GM23338 (cell line): ENCODE data around the gene PF4V1. TPM values are rescaled to one million over a fixed set of nuclear protein-coding genes. Genes with fewer than 3 reads are reported as not detected.

Experiments
- ATAC-seq: fragments of 200-7000 bp; cut with Tn5 transposase; 3 replicates; pipeline ENCODE4 v1.9.1; 2020
- DNase-seq: peaks from one replicate; pipeline ENCODE4 v3.0.0-alpha.2; 2015; ENCODE audit warnings: low spot score
- H2AFZ ChIP-seq: fragments of 200-600 bp; sonication (generic); 2 replicates; pipeline ENCODE4 v1.8.0; 2016; ENCODE audit warnings: antibody characterized with exemption, mild to moderate bottlenecking, moderate library complexity
- H3F3A ChIP-seq: fragments of 200-600 bp; sonication (generic); replicated peaks from 2 replicates; pipeline ENCODE4 v1.8.0; 2017; ENCODE audit warnings: antibody characterized with exemption, mixed run types, low read depth
- H3K27ac ChIP-seq: fragments of 200-600 bp; sonication (generic); 2 replicates; pipeline ENCODE4 v1.6.1; 2016; ENCODE audit warnings: low read depth
- H3K27me3 ChIP-seq: fragments of 200-600 bp; sonication (generic); 2 replicates; pipeline ENCODE4 v1.8.0; 2016; ENCODE audit warnings: mild to moderate bottlenecking, mixed run types, moderate library complexity; ENCODE audit not compliant: insufficient read depth
- H3K36me3 ChIP-seq: fragments of 200-600 bp; sonication (generic); 2 replicates; pipeline ENCODE4 v1.8.0; 2016; ENCODE audit warnings: mild to moderate bottlenecking; ENCODE audit not compliant: insufficient read depth
- H3K4me1 ChIP-seq: fragments of 200-600 bp; sonication (generic); 2 replicates; pipeline ENCODE4 v1.8.0; 2016; ENCODE audit warnings: mild to moderate bottlenecking, moderate library complexity; ENCODE audit not compliant: insufficient read depth
- H3K4me2 ChIP-seq: fragments of 200-600 bp; sonication (generic); 2 replicates; pipeline ENCODE4 v1.7.1; 2017; ENCODE audit warnings: mixed run types
- H3K4me3 ChIP-seq: fragments of 200-600 bp; sonication (generic); 2 replicates; pipeline ENCODE4 v1.6.1; 2016; ENCODE audit warnings: mixed run types
- H3K79me2 ChIP-seq: fragments of 200-600 bp; sonication (generic); replicated peaks from 2 replicates; pipeline ENCODE4 v1.8.0; 2017; ENCODE audit warnings: mild to moderate bottlenecking; ENCODE audit not compliant: insufficient read depth
- H3K9me2 ChIP-seq: fragments of 200-600 bp; sonication (generic); 2 replicates; pipeline ENCODE4 v1.8.0; 2017; ENCODE audit not compliant: insufficient read depth
- H4K20me1 ChIP-seq: fragments of 200-600 bp; sonication (generic); replicated peaks from 2 replicates; pipeline ENCODE4 v1.8.0; 2017; ENCODE audit warnings: mild to moderate bottlenecking; ENCODE audit not compliant: insufficient read depth
- H3K27ac Mint-ChIP-seq: 2 replicates; pipeline ENCODE4 v1.8.0; 2020; ENCODE audit warnings: inconsistent platforms, mild to moderate bottlenecking, moderate library complexity, mixed read lengths
- H3K27me3 Mint-ChIP-seq: 3 replicates; pipeline ENCODE4 v1.8.0; 2022; ENCODE audit warnings: low read depth, mild to moderate bottlenecking, moderate library complexity, mixed read lengths, inconsistent platforms; ENCODE audit not compliant: insufficient read depth, poor library complexity
- H3K36me3 Mint-ChIP-seq: 3 replicates; pipeline ENCODE4 v1.8.0; 2021; ENCODE audit warnings: low read depth, mild to moderate bottlenecking, inconsistent platforms, moderate library complexity, mixed read lengths
- H3K4me1 Mint-ChIP-seq: 3 replicates; pipeline ENCODE4 v1.8.0; 2020; ENCODE audit warnings: mild to moderate bottlenecking, inconsistent platforms, mixed read lengths
- H3K4me3 Mint-ChIP-seq: 3 replicates; pipeline ENCODE4 v1.8.0; 2021; ENCODE audit warnings: moderate library complexity, mild to moderate bottlenecking, inconsistent platforms, mixed read lengths
- H3K9me3 Mint-ChIP-seq: 3 replicates; pipeline ENCODE4 v1.8.0; 2020; ENCODE audit warnings: moderate library complexity, mild to moderate bottlenecking, inconsistent platforms, mixed read lengths
- CREB1 ChIP-seq: fragments of 250-450 bp; sonication (Bioruptor Pico); IDR thresholded peaks from 2 replicates; pipeline ENCODE4 v1.5.0; 2020; ENCODE audit warnings: low read depth, mild to moderate bottlenecking, moderate library complexity
- EZH2 ChIP-seq: fragments of 200-600 bp; sonication (generic); IDR thresholded peaks from one replicate; pipeline ENCODE4 v1.8.0; 2017; ENCODE audit warnings: antibody characterized with exemption, mild to moderate bottlenecking, low read depth; ENCODE audit not compliant: unreplicated experiment
- EZH2phosphoT487 ChIP-seq: fragments of 200-600 bp; sonication (generic); IDR thresholded peaks from one replicate; pipeline ENCODE4 v1.8.1; 2018; ENCODE audit warnings: antibody characterized with exemption; ENCODE audit not compliant: unreplicated experiment
- JUNB ChIP-seq: IDR thresholded peaks from one replicate; pipeline ENCODE4 v1.6.1; 2016; ENCODE audit warnings: antibody characterized with exemption; ENCODE audit not compliant: unreplicated experiment
- NANOG ChIP-seq: IDR thresholded peaks from 2 replicates; pipeline ENCODE4 v1.6.1; 2016; ENCODE audit warnings: antibody characterized with exemption, borderline replicate concordance
- POLR2AphosphoS5 ChIP-seq: IDR thresholded peaks from 2 replicates; pipeline ENCODE4 v1.6.1; 2016; ENCODE audit warnings: antibody characterized with exemption, low read depth
- STAT1 ChIP-seq: IDR thresholded peaks from one replicate; pipeline ENCODE4 v1.6.1; 2016; ENCODE audit warnings: antibody characterized with exemption; ENCODE audit not compliant: unreplicated experiment
- ZNF114 ChIP-seq: fragments of 250-450 bp; sonication (Bioruptor Pico); IDR thresholded peaks from 2 replicates; pipeline ENCODE4 v1.5.0; 2020; ENCODE audit warnings: mild to moderate bottlenecking, moderate library complexity
- ZNF331 ChIP-seq: fragments of 250-450 bp; sonication (Bioruptor Pico); IDR thresholded peaks from 2 replicates; pipeline ENCODE4 v1.5.0; 2020; ENCODE audit warnings: low read depth, mild to moderate bottlenecking, moderate library complexity
- polyA plus RNA-seq: library from polyadenylated mRNA; unstranded; fragments of >200 nt; fragmentation: Nextera tagmentation; extraction: Ambion mirVana; gene quantifications from 2 replicates; pipeline ENCODE4 v1.2.1, GENCODE V29; 2016
- total RNA-seq: library from RNA; depleted of rRNA; stranded (reverse); fragments of >200 nt; shearing (Covaris generic); gene quantifications from 2 replicates; pipeline ENCODE4 v1.2.3, GENCODE V29; 2014
- TF ChIP-seq, protein P1 (sequence below): IDR thresholded peaks from one replicate; pipeline ENCODE4 v1.6.1; 2018; ENCODE audit warnings: antibody characterized with exemption; ENCODE audit not compliant: unreplicated experiment
- TF ChIP-seq, protein P2 (sequence below): IDR thresholded peaks from 2 replicates; pipeline ENCODE4 v1.6.1; 2016; ENCODE audit warnings: antibody characterized with exemption
- TF ChIP-seq, protein P3 (sequence below), 2 experiments: fragments of 200-600 bp in 1 of 2; sonication (generic) in 1 of 2; conservative IDR thresholded peaks; 2 replicates each; pipeline versions ENCODE4 v1.5.1 to v1.6.1; 2016 to 2017; ENCODE audit warnings: antibody characterized with exemption in 2 of 2, low read depth in 2 of 2, mild to moderate bottlenecking in 2 of 2, moderate library complexity in 1 of 2
- TF ChIP-seq, protein P4 (sequence below): fragments of 250-450 bp; sonication (Bioruptor Pico); IDR thresholded peaks from 2 replicates; pipeline ENCODE4 v1.5.0; 2020; ENCODE audit warnings: mild to moderate bottlenecking, moderate library complexity

PF4V1 gene
- total and polyA plus RNA-seq, 2 experiments from 2014 or later: 0.66 TPM; not detected in 1

- Mint-ChIP-seq H3K4me1 (peaks cover 7% of the 10 kb centered on the region), H3K27me3 (no peaks in the 10 kb centered on the region), H3K9me3 (no peaks in the 10 kb centered on the region), H3K36me3 (no peaks in the 10 kb centered on the region), H3K4me3 (no peak overlapping the region), H3K27ac (no peak overlapping the region)
- H2AFZ ChIP-seq: no peak overlapping the region
- no peak overlapping the region for H3K4me3 ChIP-seq
- TF ChIP-seq, protein P1, sequence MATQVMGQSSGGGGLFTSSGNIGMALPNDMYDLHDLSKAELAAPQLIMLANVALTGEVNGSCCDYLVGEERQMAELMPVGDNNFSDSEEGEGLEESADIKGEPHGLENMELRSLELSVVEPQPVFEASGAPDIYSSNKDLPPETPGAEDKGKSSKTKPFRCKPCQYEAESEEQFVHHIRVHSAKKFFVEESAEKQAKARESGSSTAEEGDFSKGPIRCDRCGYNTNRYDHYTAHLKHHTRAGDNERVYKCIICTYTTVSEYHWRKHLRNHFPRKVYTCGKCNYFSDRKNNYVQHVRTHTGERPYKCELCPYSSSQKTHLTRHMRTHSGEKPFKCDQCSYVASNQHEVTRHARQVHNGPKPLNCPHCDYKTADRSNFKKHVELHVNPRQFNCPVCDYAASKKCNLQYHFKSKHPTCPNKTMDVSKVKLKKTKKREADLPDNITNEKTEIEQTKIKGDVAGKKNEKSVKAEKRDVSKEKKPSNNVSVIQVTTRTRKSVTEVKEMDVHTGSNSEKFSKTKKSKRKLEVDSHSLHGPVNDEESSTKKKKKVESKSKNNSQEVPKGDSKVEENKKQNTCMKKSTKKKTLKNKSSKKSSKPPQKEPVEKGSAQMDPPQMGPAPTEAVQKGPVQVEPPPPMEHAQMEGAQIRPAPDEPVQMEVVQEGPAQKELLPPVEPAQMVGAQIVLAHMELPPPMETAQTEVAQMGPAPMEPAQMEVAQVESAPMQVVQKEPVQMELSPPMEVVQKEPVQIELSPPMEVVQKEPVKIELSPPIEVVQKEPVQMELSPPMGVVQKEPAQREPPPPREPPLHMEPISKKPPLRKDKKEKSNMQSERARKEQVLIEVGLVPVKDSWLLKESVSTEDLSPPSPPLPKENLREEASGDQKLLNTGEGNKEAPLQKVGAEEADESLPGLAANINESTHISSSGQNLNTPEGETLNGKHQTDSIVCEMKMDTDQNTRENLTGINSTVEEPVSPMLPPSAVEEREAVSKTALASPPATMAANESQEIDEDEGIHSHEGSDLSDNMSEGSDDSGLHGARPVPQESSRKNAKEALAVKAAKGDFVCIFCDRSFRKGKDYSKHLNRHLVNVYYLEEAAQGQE: no peak
- no peak for TF ChIP-seq NANOG
- no peak for TF ChIP-seq ZNF331
- TF ChIP-seq, protein P2, sequence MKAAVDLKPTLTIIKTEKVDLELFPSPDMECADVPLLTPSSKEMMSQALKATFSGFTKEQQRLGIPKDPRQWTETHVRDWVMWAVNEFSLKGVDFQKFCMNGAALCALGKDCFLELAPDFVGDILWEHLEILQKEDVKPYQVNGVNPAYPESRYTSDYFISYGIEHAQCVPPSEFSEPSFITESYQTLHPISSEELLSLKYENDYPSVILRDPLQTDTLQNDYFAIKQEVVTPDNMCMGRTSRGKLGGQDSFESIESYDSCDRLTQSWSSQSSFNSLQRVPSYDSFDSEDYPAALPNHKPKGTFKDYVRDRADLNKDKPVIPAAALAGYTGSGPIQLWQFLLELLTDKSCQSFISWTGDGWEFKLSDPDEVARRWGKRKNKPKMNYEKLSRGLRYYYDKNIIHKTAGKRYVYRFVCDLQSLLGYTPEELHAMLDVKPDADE: no peak
- no peak for TF ChIP-seq CREB1 (CRISPR knock-in tag)
- no peak for TF ChIP-seq STAT1
- TF ChIP-seq, protein P3, sequence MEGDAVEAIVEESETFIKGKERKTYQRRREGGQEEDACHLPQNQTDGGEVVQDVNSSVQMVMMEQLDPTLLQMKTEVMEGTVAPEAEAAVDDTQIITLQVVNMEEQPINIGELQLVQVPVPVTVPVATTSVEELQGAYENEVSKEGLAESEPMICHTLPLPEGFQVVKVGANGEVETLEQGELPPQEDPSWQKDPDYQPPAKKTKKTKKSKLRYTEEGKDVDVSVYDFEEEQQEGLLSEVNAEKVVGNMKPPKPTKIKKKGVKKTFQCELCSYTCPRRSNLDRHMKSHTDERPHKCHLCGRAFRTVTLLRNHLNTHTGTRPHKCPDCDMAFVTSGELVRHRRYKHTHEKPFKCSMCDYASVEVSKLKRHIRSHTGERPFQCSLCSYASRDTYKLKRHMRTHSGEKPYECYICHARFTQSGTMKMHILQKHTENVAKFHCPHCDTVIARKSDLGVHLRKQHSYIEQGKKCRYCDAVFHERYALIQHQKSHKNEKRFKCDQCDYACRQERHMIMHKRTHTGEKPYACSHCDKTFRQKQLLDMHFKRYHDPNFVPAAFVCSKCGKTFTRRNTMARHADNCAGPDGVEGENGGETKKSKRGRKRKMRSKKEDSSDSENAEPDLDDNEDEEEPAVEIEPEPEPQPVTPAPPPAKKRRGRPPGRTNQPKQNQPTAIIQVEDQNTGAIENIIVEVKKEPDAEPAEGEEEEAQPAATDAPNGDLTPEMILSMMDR (conservative IDR thresholded peaks at IDR 0.05; ENCODE audit: low read depth in 2 of 2): no peak
- TF ChIP-seq ZNF114 (CRISPR knock-in tag): no peak
- no peak for TF ChIP-seq POLR2AphosphoS5
- TF ChIP-seq, protein P4, sequence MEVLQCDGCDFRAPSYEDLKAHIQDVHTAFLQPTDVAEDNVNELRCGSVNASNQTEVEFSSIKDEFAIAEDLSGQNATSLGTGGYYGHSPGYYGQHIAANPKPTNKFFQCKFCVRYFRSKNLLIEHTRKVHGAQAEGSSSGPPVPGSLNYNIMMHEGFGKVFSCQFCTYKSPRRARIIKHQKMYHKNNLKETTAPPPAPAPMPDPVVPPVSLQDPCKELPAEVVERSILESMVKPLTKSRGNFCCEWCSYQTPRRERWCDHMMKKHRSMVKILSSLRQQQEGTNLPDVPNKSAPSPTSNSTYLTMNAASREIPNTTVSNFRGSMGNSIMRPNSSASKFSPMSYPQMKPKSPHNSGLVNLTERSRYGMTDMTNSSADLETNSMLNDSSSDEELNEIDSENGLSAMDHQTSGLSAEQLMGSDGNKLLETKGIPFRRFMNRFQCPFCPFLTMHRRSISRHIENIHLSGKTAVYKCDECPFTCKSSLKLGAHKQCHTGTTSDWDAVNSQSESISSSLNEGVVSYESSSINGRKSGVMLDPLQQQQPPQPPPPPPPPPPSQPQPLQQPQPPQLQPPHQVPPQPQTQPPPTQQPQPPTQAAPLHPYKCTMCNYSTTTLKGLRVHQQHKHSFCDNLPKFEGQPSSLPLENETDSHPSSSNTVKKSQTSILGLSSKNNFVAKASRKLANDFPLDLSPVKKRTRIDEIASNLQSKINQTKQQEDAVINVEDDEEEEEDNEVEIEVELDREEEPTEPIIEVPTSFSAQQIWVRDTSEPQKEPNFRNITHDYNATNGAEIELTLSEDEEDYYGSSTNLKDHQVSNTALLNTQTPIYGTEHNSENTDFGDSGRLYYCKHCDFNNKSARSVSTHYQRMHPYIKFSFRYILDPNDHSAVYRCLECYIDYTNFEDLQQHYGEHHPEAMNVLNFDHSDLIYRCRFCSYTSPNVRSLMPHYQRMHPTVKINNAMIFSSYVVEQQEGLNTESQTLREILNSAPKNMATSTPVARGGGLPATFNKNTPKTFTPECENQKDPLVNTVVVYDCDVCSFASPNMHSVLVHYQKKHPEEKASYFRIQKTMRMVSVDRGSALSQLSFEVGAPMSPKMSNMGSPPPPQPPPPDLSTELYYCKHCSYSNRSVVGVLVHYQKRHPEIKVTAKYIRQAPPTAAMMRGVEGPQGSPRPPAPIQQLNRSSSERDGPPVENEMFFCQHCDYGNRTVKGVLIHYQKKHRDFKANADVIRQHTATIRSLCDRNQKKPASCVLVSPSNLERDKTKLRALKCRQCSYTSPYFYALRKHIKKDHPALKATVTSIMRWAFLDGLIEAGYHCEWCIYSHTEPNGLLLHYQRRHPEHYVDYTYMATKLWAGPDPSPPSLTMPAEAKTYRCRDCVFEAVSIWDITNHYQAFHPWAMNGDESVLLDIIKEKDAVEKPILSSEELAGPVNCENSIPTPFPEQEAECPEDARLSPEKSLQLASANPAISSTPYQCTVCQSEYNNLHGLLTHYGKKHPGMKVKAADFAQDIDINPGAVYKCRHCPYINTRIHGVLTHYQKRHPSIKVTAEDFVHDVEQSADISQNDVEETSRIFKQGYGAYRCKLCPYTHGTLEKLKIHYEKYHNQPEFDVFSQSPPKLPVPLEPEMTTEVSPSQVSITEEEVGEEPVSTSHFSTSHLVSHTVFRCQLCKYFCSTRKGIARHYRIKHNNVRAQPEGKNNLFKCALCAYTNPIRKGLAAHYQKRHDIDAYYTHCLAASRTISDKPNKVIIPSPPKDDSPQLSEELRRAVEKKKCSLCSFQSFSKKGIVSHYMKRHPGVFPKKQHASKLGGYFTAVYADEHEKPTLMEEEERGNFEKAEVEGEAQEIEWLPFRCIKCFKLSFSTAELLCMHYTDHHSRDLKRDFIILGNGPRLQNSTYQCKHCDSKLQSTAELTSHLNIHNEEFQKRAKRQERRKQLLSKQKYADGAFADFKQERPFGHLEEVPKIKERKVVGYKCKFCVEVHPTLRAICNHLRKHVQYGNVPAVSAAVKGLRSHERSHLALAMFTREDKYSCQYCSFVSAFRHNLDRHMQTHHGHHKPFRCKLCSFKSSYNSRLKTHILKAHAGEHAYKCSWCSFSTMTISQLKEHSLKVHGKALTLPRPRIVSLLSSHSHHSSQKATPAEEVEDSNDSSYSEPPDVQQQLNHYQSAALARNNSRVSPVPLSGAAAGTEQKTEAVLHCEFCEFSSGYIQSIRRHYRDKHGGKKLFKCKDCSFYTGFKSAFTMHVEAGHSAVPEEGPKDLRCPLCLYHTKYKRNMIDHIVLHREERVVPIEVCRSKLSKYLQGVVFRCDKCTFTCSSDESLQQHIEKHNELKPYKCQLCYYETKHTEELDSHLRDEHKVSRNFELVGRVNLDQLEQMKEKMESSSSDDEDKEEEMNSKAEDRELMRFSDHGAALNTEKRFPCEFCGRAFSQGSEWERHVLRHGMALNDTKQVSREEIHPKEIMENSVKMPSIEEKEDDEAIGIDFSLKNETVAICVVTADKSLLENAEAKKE: no peak
- TF ChIP-seq EZH2: no peak
- TF ChIP-seq JUNB: no peak
- no peak for TF ChIP-seq EZH2phosphoT487
- ATAC-seq (no peak), DNase-seq (no peak)
- H4K20me1 ChIP-seq: no peaks in the 10 kb centered on the region
- no peaks in the 10 kb centered on the region for H3K9me2 ChIP-seq
- no peaks in the 10 kb centered on the region for H3K36me3 ChIP-seq
- H3K79me2 ChIP-seq: no peaks in the 10 kb centered on the region
- no peak overlapping the region for H3K27ac ChIP-seq
- H3F3A ChIP-seq: no peaks in the 10 kb centered on the region
- no peaks in the 10 kb centered on the region for H3K4me1 ChIP-seq
- no peak overlapping the region for H3K4me2 ChIP-seq
- no peaks in the 10 kb centered on the region for H3K27me3 ChIP-seq
Measured at GRCh38 chr4:73897380-73898136, 44.5 kb downstream of the PF4V1 start.
